Thymus (tissue), 11 donors: ENCODE results near the gene TGFA. TPM values are rescaled to one million over a fixed set of nuclear protein-coding genes. Genes with fewer than 3 reads are reported as not detected.

ENCODE experiments used
- DNase-seq, 9 donors: peaks; one replicate each; pipeline ENCODE4 v3.0.0-alpha.2; 2013; ENCODE audit warnings: low spot score in 9 of 9, low read depth in 6 of 9, missing footprints in 1 of 9
- H3K27ac ChIP-seq, 2 donors: one replicate each; pipeline ENCODE4 v1.5.1; 2013; ENCODE audit warnings: control low read depth in 1 of 2, low read depth in 1 of 2, low read length in 1 of 2, mild to moderate bottlenecking in 1 of 2, moderate library complexity in 1 of 2
- H3K27me3 ChIP-seq, 2 donors: one replicate each; pipeline ENCODE4 v1.5.1; 2013; ENCODE audit warnings: low read length in 1 of 2; ENCODE audit not compliant: control insufficient read depth in 2 of 2, insufficient read depth in 1 of 2
- H3K36me3 ChIP-seq, 2 donors: one replicate each; pipeline ENCODE4 v1.5.1; 2013; ENCODE audit warnings: low read length in 1 of 2, mild to moderate bottlenecking in 1 of 2, moderate library complexity in 1 of 2; ENCODE audit not compliant: control insufficient read depth in 2 of 2, insufficient read depth in 2 of 2
- H3K4me1 ChIP-seq, 2 donors: one replicate each; pipeline ENCODE4 v1.5.1; 2013; ENCODE audit warnings: low read length in 2 of 2; ENCODE audit not compliant: control insufficient read depth in 2 of 2, insufficient read depth in 2 of 2
- H3K4me3 ChIP-seq, 2 donors: one replicate each; pipeline ENCODE4 v1.5.1; 2013; ENCODE audit warnings: low read length in 2 of 2, control low read depth in 1 of 2, mild to moderate bottlenecking in 1 of 2
- H3K9me3 ChIP-seq, 2 donors: one replicate each; pipeline ENCODE4 v1.5.1; 2013; ENCODE audit warnings: low read length in 1 of 2, mild to moderate bottlenecking in 1 of 2; ENCODE audit not compliant: control insufficient read depth in 2 of 2, insufficient read depth in 1 of 2
- WGBS: extraction: QIAGEN DNeasy Blood & Tissue Kit; methylation state at CpG from one replicate; pipeline ENCODE4 v1.1.7; 2013; 5-methylcytosine and 5-hydroxymethylcytosine counted together
- polyA plus RNA-seq: library from polyadenylated mRNA; stranded (reverse); fragments of 200-250 nt; gene quantifications from one replicate; pipeline ENCODE4 v1.2.3, GENCODE V29; 2013
- total RNA-seq: library from RNA; stranded (reverse); fragments of 120-200 nt; gene quantifications from one replicate; pipeline ENCODE4 v1.2.4, GENCODE V29; 2013
- donor health status: healthy.

TGFA gene
- total and polyA plus RNA-seq, 2 donors, result 1.6 to 4.8 TPM

DNA sequence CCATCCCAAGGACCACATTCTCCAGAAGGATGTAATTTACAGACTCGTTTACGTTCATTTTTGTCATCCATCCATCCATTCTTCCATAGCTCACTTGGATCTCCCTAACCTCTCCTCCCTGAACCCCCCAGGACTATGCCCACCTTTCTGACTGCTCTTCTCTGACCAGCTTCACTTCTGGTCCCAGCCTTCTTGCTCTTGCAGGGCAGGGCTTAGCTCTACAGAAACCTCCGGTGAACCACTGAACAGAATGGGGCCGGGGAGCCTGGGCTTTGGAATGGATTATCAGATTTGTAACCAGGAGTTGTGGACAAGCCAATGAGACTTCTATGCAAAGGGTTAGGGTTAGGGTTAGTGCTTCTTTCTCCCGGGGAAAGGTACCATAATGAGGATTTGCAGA is 95.0 kb downstream of the TGFA start:
- no peaks in the 10 kb centered on the region for H3K36me3 ChIP-seq
- no peak overlapping the region for H3K27ac ChIP-seq
- no peak overlapping the region for H3K4me3 ChIP-seq
- DNase-seq, result no peak
- no peaks in the 10 kb centered on the region for H3K9me3 ChIP-seq
- peaks cover 0 to 12% of the 10 kb centered on the region in 2 donors for H3K4me1 ChIP-seq
- WGBS, result 94% methylated on average over 5 of the region's 5 CpGs
- H3K27me3 ChIP-seq, result no peaks in the 10 kb centered on the region

DNA sequence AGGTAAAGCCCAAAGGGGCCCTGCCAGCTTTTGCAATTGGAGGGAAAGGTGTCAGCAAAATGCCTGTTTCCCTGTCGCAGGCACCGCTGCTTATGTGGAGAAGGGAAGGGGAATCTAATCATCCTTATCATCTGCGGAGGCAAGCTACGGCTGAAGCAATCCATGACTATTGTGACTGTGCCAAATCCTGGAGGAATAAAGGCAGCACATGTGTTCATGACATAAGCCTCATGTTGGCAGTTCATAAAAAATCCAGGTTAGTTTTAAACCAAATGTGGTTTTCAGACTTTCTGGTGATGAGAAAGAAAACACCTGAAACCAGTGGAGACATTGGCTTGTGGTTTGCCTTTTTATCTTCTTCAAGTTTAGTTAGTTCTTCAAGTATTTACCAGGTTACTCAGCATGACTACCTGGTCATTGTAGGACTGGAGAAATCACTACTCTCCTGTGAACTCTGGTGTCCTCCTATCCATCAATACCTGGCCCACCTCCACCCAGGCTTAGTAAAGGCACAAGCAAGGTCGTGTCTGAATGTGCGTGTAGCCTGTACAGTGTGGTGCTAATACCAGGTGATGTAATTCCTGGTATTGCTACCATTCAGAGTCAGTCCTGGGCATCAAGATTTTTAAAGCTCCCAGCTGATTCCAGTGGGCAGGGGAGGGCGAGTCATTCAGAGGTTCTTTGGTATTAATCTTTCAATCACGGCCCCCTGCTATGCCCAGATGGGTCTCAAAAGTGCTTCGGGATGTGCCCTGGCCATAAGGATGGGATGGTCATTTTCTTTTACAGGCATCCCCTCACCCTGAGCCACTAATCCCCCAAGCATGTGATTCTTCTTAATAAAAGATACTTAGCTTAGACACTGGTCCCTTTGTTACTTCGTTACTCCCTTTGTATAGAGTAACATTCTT is 96.8 kb downstream of the TGFA start:
- H3K27ac ChIP-seq, result no peak overlapping the region
- no peaks in the 10 kb centered on the region for H3K36me3 ChIP-seq
- no peak for DNase-seq
- no peaks in the 10 kb centered on the region for H3K9me3 ChIP-seq
- H3K4me3 ChIP-seq, result no peak overlapping the region
- no peaks in the 10 kb centered on the region for H3K27me3 ChIP-seq
- 94% methylated on average over 10 of the region's 10 CpGs for WGBS
- peaks cover 0 to 12% of the 10 kb centered on the region in 2 donors for H3K4me1 ChIP-seq

DNA sequence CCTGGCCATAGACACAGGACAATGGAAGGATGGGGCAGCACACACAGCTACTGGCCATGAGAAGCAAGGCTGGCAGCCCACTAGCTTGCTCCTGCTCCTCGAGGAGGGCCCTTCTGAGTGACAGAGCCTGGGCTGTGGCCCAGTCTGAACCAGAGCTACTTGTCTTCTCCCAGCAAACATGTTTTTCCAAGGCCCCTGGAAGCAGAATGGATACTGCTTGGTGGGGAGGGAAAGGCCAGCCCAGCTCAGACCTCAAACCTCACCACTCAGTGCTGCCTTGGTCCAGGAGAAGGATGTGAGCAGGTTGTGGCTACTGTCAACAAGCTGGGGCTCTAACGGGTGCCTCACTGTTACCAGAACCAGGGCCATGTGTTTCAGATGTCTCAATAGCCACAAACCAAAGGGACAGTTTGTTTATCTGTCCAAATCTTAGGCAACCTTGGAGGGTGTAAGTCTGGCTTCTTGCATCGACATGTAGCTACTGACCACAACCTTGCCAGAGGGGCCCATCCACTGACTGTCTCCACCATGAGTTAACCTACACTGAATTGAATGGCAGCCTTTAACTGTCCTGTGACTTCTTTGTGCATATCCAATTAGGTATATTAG is 98.6 kb downstream of the TGFA start:
- H3K36me3 ChIP-seq, result no peaks in the 10 kb centered on the region
- no peak overlapping the region for H3K4me3 ChIP-seq
- WGBS, result 93% methylated on average over 3 of the region's 3 CpGs
- no peak for DNase-seq
- peaks cover 0 to 12% of the 10 kb centered on the region in 2 donors for H3K4me1 ChIP-seq
- H3K27me3 ChIP-seq, result no peaks in the 10 kb centered on the region
- H3K9me3 ChIP-seq, result no peaks in the 10 kb centered on the region
- no peak overlapping the region for H3K27ac ChIP-seq

DNA sequence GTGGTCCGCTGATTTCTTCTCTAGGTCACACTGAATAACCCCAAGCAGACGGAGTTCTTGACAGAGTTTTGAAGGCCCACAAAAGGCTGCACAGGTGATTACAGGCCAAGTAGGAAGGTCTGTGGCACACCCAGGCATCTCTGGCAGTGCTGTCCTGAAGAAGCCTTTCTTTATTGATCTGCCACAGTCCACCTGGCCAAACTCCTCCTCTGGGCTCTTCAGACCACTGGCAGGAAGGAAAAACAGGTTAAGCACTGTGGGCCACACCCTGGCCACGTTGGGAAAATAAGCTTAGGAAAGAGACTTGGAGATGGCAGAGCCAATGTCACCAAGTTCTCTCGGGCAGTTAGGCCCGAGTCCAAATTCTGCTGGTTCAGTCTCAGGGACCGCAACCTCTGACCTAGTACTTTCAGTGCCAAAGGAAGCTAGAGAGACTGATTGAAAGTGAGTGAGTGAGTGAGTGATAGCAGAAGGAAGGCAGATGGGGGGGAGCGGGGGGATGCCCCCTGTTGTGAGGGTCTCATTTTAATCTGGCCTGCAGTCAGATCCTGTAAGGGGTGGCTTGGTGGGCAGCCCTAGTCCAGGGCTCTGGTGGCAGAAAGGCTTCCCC is 102.9 kb downstream of the TGFA start:
- 84% methylated on average over 7 of the region's 7 CpGs for WGBS

DNA sequence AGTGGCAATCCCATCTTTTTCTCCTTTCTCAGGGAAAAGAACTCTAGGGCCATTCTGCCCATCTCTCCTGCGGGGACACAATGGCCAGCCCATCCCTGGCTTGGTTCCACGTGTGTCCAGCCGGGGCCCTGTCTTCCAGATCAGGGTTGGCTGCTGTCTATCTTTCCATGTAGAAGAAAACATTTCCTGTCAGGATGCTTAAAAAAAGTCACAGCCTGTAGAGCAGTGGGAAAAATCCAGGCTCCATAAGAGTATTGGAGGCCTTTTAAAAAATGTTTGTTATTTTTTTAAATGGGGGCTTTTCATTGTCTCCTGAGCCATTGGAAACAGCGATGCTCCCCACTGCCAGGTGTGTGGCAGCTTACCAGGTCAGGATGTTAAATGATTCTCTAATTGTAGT is 105.6 kb downstream of the TGFA start:
- H3K4me1 ChIP-seq, result peaks cover 0 to 13% of the 10 kb centered on the region in 2 donors
- no peak for DNase-seq
- 93% methylated on average over 4 of the region's 4 CpGs for WGBS

More for the DNA sequence above, 102.9 kb downstream of the TGFA start:
- no peaks in the 10 kb centered on the region for H3K9me3 ChIP-seq
- no peak overlapping the region for H3K4me3 ChIP-seq
- no peak for DNase-seq
- H3K27ac ChIP-seq, result no peak overlapping the region
- no peaks in the 10 kb centered on the region for H3K27me3 ChIP-seq
- H3K4me1 ChIP-seq, result peaks cover 0 to 2% of the 10 kb centered on the region in 2 donors
- no peaks in the 10 kb centered on the region for H3K36me3 ChIP-seq

DNA sequence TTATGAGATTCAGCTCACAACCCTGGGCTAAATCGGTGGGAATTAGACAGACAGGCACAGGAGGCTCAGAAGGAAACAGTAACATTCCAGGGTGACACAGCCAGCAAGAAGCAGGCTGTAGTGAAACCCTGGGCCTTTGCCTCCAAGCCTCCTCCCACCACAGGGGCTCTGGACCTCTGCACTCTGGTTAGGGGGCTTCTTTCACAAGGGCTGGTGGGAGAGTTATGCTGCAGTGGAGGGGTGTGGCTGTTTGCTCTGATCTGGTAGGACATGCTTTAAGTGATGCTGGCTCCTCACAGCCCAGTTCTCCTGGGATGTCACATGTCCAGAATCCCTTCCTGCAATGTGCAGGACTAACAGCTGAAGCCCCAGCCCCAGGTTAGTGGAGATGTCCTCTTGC is 109.9 kb downstream of the TGFA start:
- H3K4me1 ChIP-seq, result peaks cover 4 to 34% of the 10 kb centered on the region in 2 donors
- DNase-seq, result no peak
- H3K36me3 ChIP-seq, result no peaks in the 10 kb centered on the region
- H3K4me3 ChIP-seq, result no peak overlapping the region
- H3K27ac ChIP-seq, result no peak overlapping the region
- 93% methylated on average over 1 of the region's 1 CpG for WGBS
- no peaks in the 10 kb centered on the region for H3K27me3 ChIP-seq
- no peaks in the 10 kb centered on the region for H3K9me3 ChIP-seq

More for the DNA sequence above, 105.6 kb downstream of the TGFA start:
- Histone ChIP-seq H3K27me3 (no peaks in the 10 kb centered on the region), H3K27ac (no peak overlapping the region), H3K4me3 (no peak overlapping the region), H3K36me3 (no peaks in the 10 kb centered on the region), H3K9me3 (no peaks in the 10 kb centered on the region)

DNA sequence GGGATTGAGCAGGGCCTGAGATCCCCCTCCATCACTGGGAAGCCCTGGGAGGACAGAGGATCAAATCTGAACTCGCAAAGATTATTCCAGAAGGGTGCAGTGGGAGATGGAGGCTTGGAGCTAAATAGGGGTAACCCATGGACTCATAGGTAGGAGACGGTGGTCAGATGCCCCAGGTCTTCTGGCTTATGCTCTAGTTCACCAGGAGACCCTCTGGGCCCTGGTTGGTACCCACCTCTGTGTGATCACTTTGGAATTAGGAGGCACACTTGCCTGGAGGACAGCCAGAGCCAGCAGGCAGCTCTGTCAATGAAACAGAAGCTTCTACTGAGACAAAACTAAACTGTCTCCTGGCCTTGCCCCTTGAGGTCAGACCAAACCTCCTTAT is 110.6 kb downstream of the TGFA start:
- no peaks in the 10 kb centered on the region for H3K9me3 ChIP-seq
- 100% methylated on average over 2 of the region's 2 CpGs for WGBS
- no peak for DNase-seq
- peaks cover 4 to 34% of the 10 kb centered on the region in 2 donors for H3K4me1 ChIP-seq
- H3K27ac ChIP-seq, result no peak overlapping the region
- H3K4me3 ChIP-seq, result no peak overlapping the region
- H3K27me3 ChIP-seq, result no peaks in the 10 kb centered on the region
- H3K36me3 ChIP-seq, result no peaks in the 10 kb centered on the region

DNA sequence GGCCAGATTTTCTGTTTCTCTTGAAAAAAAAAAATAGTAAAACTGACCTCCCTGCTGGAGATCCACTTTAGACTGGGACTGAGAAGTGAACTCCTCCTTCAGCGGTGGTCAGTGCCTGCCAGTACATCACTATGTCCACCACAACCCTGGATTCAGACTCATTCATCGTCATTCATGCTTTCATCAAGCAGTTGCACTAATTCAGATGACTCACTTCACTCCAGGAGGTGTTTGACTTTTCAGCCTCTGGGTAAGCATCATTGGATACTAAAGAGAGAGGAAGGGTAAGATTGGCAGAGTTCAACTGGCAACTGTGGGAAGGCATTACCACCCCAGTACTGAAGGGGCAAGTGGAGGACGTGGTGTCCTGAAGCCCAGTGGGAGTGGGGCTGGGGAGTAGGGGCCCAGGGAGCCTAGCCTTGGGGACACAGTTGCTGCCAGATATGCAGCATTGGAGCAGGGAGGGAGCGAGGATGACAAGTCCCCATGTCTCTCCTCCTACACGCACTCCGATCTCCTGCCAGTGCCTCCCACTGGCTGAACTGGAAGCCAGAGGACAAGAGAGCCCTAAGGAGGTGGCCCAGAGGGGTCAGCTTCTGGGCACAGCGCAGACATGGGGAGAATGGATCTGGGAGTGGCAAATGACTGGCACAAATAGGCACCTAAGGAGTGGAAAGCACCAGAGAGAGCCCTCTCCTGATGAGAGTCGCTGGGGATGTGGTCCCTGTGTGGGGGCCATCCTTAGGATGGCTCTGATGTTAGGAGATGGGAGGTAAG is 111.1 kb downstream of the TGFA start:
- H3K9me3 ChIP-seq, result no peaks in the 10 kb centered on the region
- peaks cover 4 to 34% of the 10 kb centered on the region in 2 donors for H3K4me1 ChIP-seq
- no peak for DNase-seq
- H3K4me3 ChIP-seq, result no peak overlapping the region
- no peak overlapping the region for H3K27ac ChIP-seq
- WGBS, result 96% methylated on average over 8 of the region's 8 CpGs
- H3K27me3 ChIP-seq, result no peaks in the 10 kb centered on the region
- no peaks in the 10 kb centered on the region for H3K36me3 ChIP-seq
